Smooth muscle cell of trachea (primary cell): ENCODE results near the gene CHIT1. TPM values are rescaled to one million over a fixed set of nuclear protein-coding genes. Genes with fewer than 3 reads are reported as not detected.

Experiments
- total RNA-seq: library from RNA; depleted of rRNA; stranded (reverse); fragments of >200 nt; gene quantifications from 2 replicates; pipeline ENCODE4 v1.2.1, GENCODE V29; 2014

Gene CHIT1
- not detected in 2 replicates for total RNA-seq

DNA sequence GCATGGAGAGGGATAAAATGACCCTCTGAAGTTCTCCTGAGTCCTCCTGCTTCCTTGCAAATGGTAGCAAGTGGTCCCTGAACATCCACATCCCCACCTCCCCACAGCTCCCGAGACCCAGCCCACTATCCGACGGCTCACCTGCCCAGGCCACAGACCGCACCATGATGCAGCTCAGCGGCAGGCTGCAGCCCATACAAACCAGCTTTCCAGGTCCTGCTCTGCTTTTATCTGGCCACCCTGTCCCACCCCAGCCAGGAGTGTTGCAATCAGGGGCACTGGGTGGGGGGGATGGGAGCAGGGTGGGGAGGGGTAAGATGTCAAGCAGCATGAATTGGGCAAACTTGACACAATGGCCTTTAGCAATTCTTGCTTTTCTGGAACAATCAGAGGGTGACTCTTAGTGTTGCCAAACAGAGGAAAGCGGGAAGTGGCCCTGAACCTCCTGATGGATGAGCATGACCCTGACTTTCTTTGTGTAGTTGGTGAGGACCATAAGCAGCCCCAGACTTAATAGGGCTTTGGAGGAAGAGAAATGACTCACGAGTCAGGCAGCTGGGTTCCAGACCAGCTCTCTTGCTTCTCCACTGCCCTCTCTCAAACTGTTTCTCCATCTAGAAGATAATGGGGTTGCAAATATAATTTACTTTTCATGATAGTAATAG is at the start of gene CHIT1:
Gene CHIT1, minus strand, starts transcription at position 203 of the 665 bp plus-strand sequence. Its CDS starts 37 bp downstream, at position 166.

GRCh38 chr1:203186446-203187303 is 42.8 kb downstream of the CHIT1 start, which contains the start of gene CHI3L1:
TSS of gene CHI3L1 (minus strand) at chr1:203186704. CDS start at chr1:203186623, 81 bp downstream.

DNA sequence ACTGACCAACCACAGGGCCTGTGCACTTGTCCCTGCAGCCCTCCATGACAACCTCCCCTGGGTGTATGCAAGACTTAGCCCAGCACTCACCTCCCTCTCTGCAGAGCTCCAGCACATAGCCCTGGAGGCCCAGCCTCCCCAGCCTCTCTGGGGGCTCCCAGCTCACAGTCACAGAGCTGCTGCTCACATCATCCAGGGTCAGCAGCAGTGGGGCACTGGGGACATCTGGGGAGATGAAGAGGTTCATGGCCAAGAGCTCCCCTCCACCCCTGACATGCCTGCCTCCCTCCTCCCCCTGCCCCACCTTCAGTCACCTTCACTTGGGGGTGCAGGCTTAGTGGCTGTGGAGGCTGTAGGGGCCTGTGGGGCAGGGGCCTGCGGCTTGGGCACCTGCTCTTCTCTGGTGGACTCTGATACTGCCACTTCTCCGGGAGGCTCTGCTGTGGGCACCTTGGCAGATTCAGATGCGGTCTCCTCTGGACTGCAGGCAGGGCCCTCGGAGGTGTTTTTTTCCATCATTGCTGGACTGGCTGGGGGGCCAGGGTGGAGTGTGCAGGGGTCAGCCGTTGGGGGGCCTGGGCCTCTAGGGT is 54.1 kb downstream of the CHIT1 start, which contains the start of gene MYBPH:
Gene MYBPH, minus strand, starts transcription at position 590 of the 590 bp plus-strand sequence. Its CDS starts 71 bp downstream, at position 519.

Other genes starting within 250 kb of the CHIT1 start
- gene TMEM183A, start 222.3 kb downstream of the CHIT1 start, total RNA-seq, result 110 and 120 TPM in 2 replicates
- 5.5 and 20.0 TPM in 2 replicates for gene PPFIA4, start 203.2 kb downstream of the CHIT1 start, total RNA-seq
- not detected in 2 replicates for gene MYOG, start 143.7 kb downstream of the CHIT1 start, total RNA-seq
- gene ADORA1, start 101.9 kb downstream of the CHIT1 start, total RNA-seq, result 2.0 and 16.0 TPM in 2 replicates
- 0.15 and 2.2 TPM in 2 replicates for gene MYBPH, start 53.8 kb downstream of the CHIT1 start, total RNA-seq
- gene CHI3L1, start 43.0 kb downstream of the CHIT1 start, total RNA-seq, result 14.8 and 26.0 TPM in 2 replicates
- 8.7 and 46.8 TPM in 2 replicates for gene BTG2, start 75.8 kb upstream of the CHIT1 start, total RNA-seq
- gene FMOD, start 121.4 kb upstream of the CHIT1 start, total RNA-seq, result 1.6 and 8.1 TPM in 2 replicates
- 0.73 and 4.3 TPM in 2 replicates for gene PRELP, start 246.1 kb upstream of the CHIT1 start, total RNA-seq